A549 (cell line): ENCODE results near the gene TMEM87B. TPM values are rescaled to one million over a fixed set of nuclear protein-coding genes. Genes with fewer than 3 reads are reported as not detected.
A peak's percentile ranks its signal among the peaks of the same experiment; 100 is the strongest.

Experiments used
- ATAC-seq, 2 experiments: fragments of 200-7000 bp in 1 of 2; fragments of >200 bp in 1 of 2; cut with Nextera tagmentation in 1 of 2; cut with Tn5 transposase in 1 of 2; 3 replicates each; pipeline versions ENCODE4 v1.8.0 to v1.9.1; 2018 to 2020; ENCODE audit warnings: mild to moderate bottlenecking in 1 of 2, moderate library complexity in 1 of 2
- CTCF ChIA-PET: fragments of 300-600 bp; sonication (Branson Sonifier 250); formaldehyde crosslinking; extraction: SDS; loops from one replicate; lab custom pipeline; 2021; ENCODE audit warnings: antibody characterized with exemption, inconsistent platforms; lab: Yijun Ruan, JAX
- POLR2A ChIA-PET: fragments of 350-600 bp; formaldehyde crosslinking; extraction: SDS; loops from one replicate; lab custom pipeline; 2021; ENCODE audit warnings: antibody characterized with exemption, inconsistent platforms; lab: Yijun Ruan, JAX
- DNase-seq, 2 experiments: peaks; one replicate each; pipeline versions ENCODE4 v3.0.0 to v3.0.0-alpha.2; 2011 to 2016; ENCODE audit warnings: low read depth in 1 of 2, low spot score in 1 of 2
- FAIRE-seq: peaks from 2 replicates; lab custom pipeline; 2011; peaks lifted over from hg19 to GRCh38; lab: Jason Lieb, UNC
- H3K27ac ChIP-seq, 2 experiments: fragments of >200 bp; sonication (Bioruptor Twin); formaldehyde crosslinking; 3 replicates each; pipeline ENCODE4 v1.5.1; 2016 to 2017
- H3K4me1 ChIP-seq: fragments of >200 bp; sonication (Bioruptor Twin); formaldehyde crosslinking; 3 replicates; pipeline ENCODE4 v1.6.1; 2016
- H3K4me2 ChIP-seq: fragments of >200 bp; sonication (Bioruptor Twin); formaldehyde crosslinking; 3 replicates; pipeline ENCODE4 v1.6.1; 2016
- H3K4me3 ChIP-seq: fragments of >200 bp; sonication (Bioruptor Twin); formaldehyde crosslinking; 3 replicates; pipeline ENCODE4 v1.5.1; 2016
- H3K9me3 ChIP-seq: fragments of >200 bp; sonication (Bioruptor Twin); formaldehyde crosslinking; 3 replicates; pipeline ENCODE4 v1.6.1; 2016
- CHD4 ChIP-seq: fragments of 200-600 bp; sonication (generic); IDR thresholded peaks from 2 replicates; pipeline ENCODE4 v1.6.1; 2016; ENCODE audit warnings: antibody characterized with exemption, mild to moderate bottlenecking, borderline replicate concordance
- CTCF ChIP-seq: fragments of >200 bp; sonication (Bioruptor Twin); formaldehyde crosslinking; IDR thresholded peaks from 3 replicates; pipeline ENCODE4 v1.5.1; 2016
- FOSB ChIP-seq: fragments of 250-450 bp; sonication (Bioruptor Pico); IDR thresholded peaks from 2 replicates; pipeline ENCODE4 v1.5.0; 2020; ENCODE audit warnings: mild to moderate bottlenecking, moderate library complexity
- HES2 ChIP-seq: fragments of >200 bp; sonication (Bioruptor Twin); formaldehyde crosslinking; IDR thresholded peaks from 2 replicates; pipeline ENCODE4 v1.6.1; 2016
- HEYL ChIP-seq: fragments of 250-450 bp; sonication (Bioruptor Pico); IDR thresholded peaks from 2 replicates; pipeline ENCODE4 v1.8.0; 2021; ENCODE audit warnings: mild to moderate bottlenecking, moderate library complexity
- HOXA7 ChIP-seq: fragments of 250-450 bp; sonication (Bioruptor Pico); IDR thresholded peaks from 2 replicates; pipeline ENCODE4 v1.5.0; 2020; ENCODE audit warnings: mild to moderate bottlenecking, moderate library complexity
- KDM1A ChIP-seq: fragments of 200-600 bp; sonication (generic); IDR thresholded peaks from 2 replicates; pipeline ENCODE4 v1.6.1; 2016; ENCODE audit warnings: low read depth, mild to moderate bottlenecking
- MAFK ChIP-seq: fragments of 450-650 bp; IDR thresholded peaks from 2 replicates; pipeline ENCODE4 v1.6.1; 2014; ENCODE audit not compliant: partially characterized antibody
- PBX3 ChIP-seq: IDR thresholded peaks from 2 replicates; pipeline ENCODE4 v1.6.1; 2012
- POLR2A ChIP-seq: IDR thresholded peaks from 2 replicates; pipeline ENCODE4 v1.6.1; 2012; ENCODE audit warnings: mild to moderate bottlenecking, low read length
- RAD21 ChIP-seq, 2 experiments: fragments of >200 bp in 1 of 2; sonication (Bioruptor Twin) in 1 of 2; formaldehyde crosslinking in 1 of 2; IDR thresholded peaks in 1 of 2; conservative IDR thresholded peaks in 1 of 2; 2 replicates in 1 of 2; 3 replicates in 1 of 2; pipeline ENCODE4 v1.6.1; 2012 to 2018; ENCODE audit warnings: inconsistent platforms in 1 of 2
- RARB ChIP-seq: fragments of 250-450 bp; sonication (Bioruptor Pico); IDR thresholded peaks from 2 replicates; pipeline ENCODE4 v1.8.0; 2021; ENCODE audit warnings: mild to moderate bottlenecking, moderate library complexity
- RNF2 ChIP-seq: fragments of 200-600 bp; sonication (generic); IDR thresholded peaks from 2 replicates; pipeline ENCODE4 v1.6.1; 2016; ENCODE audit warnings: low read depth, mild to moderate bottlenecking, antibody characterized with exemption, moderate library complexity, borderline replicate concordance
- TFCP2L1 ChIP-seq: fragments of 250-450 bp; sonication (Bioruptor Pico); IDR thresholded peaks from 2 replicates; pipeline ENCODE4 v1.5.0; 2021; ENCODE audit warnings: mild to moderate bottlenecking
- USF2 ChIP-seq: fragments of 450-650 bp; IDR thresholded peaks from 2 replicates; pipeline ENCODE4 v1.6.1; 2014; ENCODE audit warnings: antibody characterized with exemption
- ZFP36 ChIP-seq: fragments of 450-650 bp; IDR thresholded peaks from 2 replicates; pipeline ENCODE4 v1.6.1; 2014; ENCODE audit warnings: borderline replicate concordance; ENCODE audit not compliant: partially characterized antibody
- ZSCAN20 ChIP-seq: fragments of 250-450 bp; sonication (Bioruptor Pico); IDR thresholded peaks from 2 replicates; pipeline ENCODE4 v1.8.0; 2022; ENCODE audit warnings: mild to moderate bottlenecking, moderate library complexity
- WGBS: methylation state at CpG from one replicate; pipeline ENCODE4 v1.1.6; 2017; ENCODE audit errors: missing lambda C conversion rate; 5-methylcytosine and 5-hydroxymethylcytosine counted together
- polyA plus RNA-seq, 4 experiments: library from polyadenylated mRNA; depleted of rRNA in 3 of 4; stranded (reverse); fragments of >200 nt; fragmentation: RNase III in 1 of 4; extraction: RNeasy Plus Mini Kit Qiagen cat#74134 plus additional on column Dnase treatment in 1 of 4; gene quantifications; 2 replicates in 3 of 4; 3 replicates in 1 of 4; pipeline ENCODE4 v1.2.3, GENCODE V29; 2011 to 2017

TMEM87B gene
- polyA plus RNA-seq, 2 of the 4 experiments (the other 2 are of a cell fraction) = 12.3 to 27.0 TPM

GRCh38 chr2:112007493-112007892, 47.6 kb upstream of the TMEM87B start:
- ChIA-PET POLR2A (no interaction called here), CTCF (no interaction called here)
- Histone ChIP-seq H3K4me3 (no peak overlapping the region), H3K4me1 (no peaks in the 10 kb centered on the region), H3K4me2 (no peak overlapping the region), H3K27ac (no peak overlapping the region), H3K9me3 (no peaks in the 10 kb centered on the region)
- DNase-seq (no peak), ATAC-seq (no peak)
- 93% methylated on average over 2 of the region's 2 CpGs for WGBS
- no peak for TF ChIP-seq CTCF
- TF ChIP-seq KDM1A = no peak
- TF ChIP-seq HEYL (CRISPR knock-in tag) = no peak
- TF ChIP-seq CHD4 = no peak
- TF ChIP-seq RARB (CRISPR knock-in tag) = no peak
- TF ChIP-seq TFCP2L1 (CRISPR knock-in tag) = no peak
- no peak for TF ChIP-seq HOXA7 (CRISPR knock-in tag)
- TF ChIP-seq, all 56 proteins: peak for 0
- FAIRE-seq = no peak

GRCh38 chr2:112008910-112009485, 46.1 kb upstream of the TMEM87B start:
- 72% methylated on average over 2 of the region's 2 CpGs for WGBS
- Histone ChIP-seq H3K4me1 (no peaks in the 10 kb centered on the region), H3K4me2 (no peak overlapping the region), H3K9me3 (no peaks in the 10 kb centered on the region), H3K4me3 (no peak overlapping the region), H3K27ac (no peak overlapping the region)
- DNase-seq (no peak), ATAC-seq (no peak), FAIRE-seq (no peak)
- POLR2A ChIA-PET = interaction anchor here (0.6 kb wide), 1 partner anchor 511 kb away, joined by 7 read pairs; no protein-coding TSS in a partner anchor
- TF ChIP-seq MAFK = peak; percentile 85
- no peak for TF ChIP-seq PBX3
- CTCF ChIA-PET = interaction anchor here (1.0 to 1.1 kb wide), 2 partner anchors 18 to 121 kb away, joined by 3 to 6 read pairs; no protein-coding TSS in a partner anchor

- DNase-seq = no peak
- 78% methylated on average over 10 of the region's 10 CpGs for WGBS
- FAIRE-seq = no peak
- peaks cover 4% of the 10 kb centered on the region; the same call in 1 of the 3 replicates for H3K4me1 ChIP-seq
- ChIA-PET POLR2A (no interaction called here), CTCF (interaction anchor here (0.9 kb wide), 1 partner anchor 111 kb away, joined by 3 read pairs; no protein-coding TSS in a partner anchor)
- no peaks in the 10 kb centered on the region for H3K9me3 ChIP-seq
- H3K27ac ChIP-seq = no peak overlapping the region
- TF ChIP-seq ZSCAN20 (CRISPR knock-in tag) (no peak), USF2 (no peak), POLR2A (no peak), HES2 (no peak), RNF2 (no peak), FOSB (CRISPR knock-in tag) (no peak), RAD21 (conservative IDR thresholded peaks at IDR 0.05 in 1 of 2, IDR thresholded peaks at IDR 0.05 in 1 of 2) (no peak), ZFP36 (no peak)
- ATAC-seq = no peak
- H3K4me3 ChIP-seq = no peak overlapping the region
- no peak overlapping the region for H3K4me2 ChIP-seq
These were observed 44.3 kb upstream of the TMEM87B start for GRCh38 chr2:112010751-112011150.
